ENCODE measurements around the gene TECPR2. TPM values are rescaled to one million over a fixed set of nuclear protein-coding genes. Genes with fewer than 3 reads are reported as not detected.

Gene TECPR2
- total RNA-seq, 1 donor from 2014 or later = 12.0 TPM

DNA sequence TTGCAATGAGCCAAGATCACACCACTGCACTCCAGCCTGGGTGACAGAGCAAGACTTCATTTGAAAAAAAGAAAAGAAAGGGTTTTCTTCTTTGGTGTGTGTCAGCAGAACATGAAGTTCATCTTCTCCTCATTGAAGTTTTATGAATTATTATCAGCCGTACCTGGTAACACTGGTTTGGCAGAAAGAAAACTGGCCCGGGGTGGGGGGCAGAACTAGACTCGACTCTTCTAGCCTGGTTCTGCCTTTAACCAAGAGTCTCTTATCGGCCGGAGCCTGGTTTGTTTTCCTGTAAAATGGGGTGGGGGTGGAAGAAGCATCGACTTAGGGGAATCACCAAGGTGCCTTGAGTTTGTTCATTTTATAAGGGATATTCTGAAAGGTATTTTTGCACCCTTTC, 64.1 kb downstream of the TECPR2 start:
- peaks cover 0 to 6% of the 10 kb centered on the region in 2 donors for H3K36me3 ChIP-seq
- DNase-seq (ENCODE audit: extremely low spot score in 2 of 2) = no peak
- H3K9me3 ChIP-seq = no peaks in the 10 kb centered on the region
- H3K4me3 ChIP-seq = no peak overlapping the region
- no peak for TF ChIP-seq POLR2A (IDR thresholded peaks at IDR 0.05)
- no peak for TF ChIP-seq POLR2AphosphoS5 (IDR thresholded peaks at IDR 0.05; ENCODE audit: insufficient read depth in 1 of 2, low read depth in 1 of 2)
- no peak for TF ChIP-seq CTCF (IDR thresholded peaks at IDR 0.05)
- intact Hi-C loops (cut with DNase I) = no loop called here
- no peaks in the 10 kb centered on the region for H3K4me1 ChIP-seq
- no peak overlapping the region for H3K27ac ChIP-seq
- no peaks in the 10 kb centered on the region for H3K27me3 ChIP-seq

- Histone ChIP-seq H3K4me3 (no peak overlapping the region), H3K9me3 (no peaks in the 10 kb centered on the region), H3K4me1 (no peaks in the 10 kb centered on the region), H3K27me3 (no peaks in the 10 kb centered on the region), H3K36me3 (peaks cover 0 to 6% of the 10 kb centered on the region in 2 donors), H3K27ac (no peak overlapping the region)
- intact Hi-C loops (cut with DNase I) = no loop called here
- no peak for TF ChIP-seq CTCF (IDR thresholded peaks at IDR 0.05)
- no peak for TF ChIP-seq POLR2A (IDR thresholded peaks at IDR 0.05)
- no peak for TF ChIP-seq POLR2AphosphoS5 (IDR thresholded peaks at IDR 0.05; ENCODE audit: insufficient read depth in 1 of 2, low read depth in 1 of 2)
- DNase-seq (ENCODE audit: extremely low spot score in 2 of 2) = no peak
These were observed 64.9 kb downstream of the TECPR2 start for GRCh38 chr14:102427642-102428041.

DNA sequence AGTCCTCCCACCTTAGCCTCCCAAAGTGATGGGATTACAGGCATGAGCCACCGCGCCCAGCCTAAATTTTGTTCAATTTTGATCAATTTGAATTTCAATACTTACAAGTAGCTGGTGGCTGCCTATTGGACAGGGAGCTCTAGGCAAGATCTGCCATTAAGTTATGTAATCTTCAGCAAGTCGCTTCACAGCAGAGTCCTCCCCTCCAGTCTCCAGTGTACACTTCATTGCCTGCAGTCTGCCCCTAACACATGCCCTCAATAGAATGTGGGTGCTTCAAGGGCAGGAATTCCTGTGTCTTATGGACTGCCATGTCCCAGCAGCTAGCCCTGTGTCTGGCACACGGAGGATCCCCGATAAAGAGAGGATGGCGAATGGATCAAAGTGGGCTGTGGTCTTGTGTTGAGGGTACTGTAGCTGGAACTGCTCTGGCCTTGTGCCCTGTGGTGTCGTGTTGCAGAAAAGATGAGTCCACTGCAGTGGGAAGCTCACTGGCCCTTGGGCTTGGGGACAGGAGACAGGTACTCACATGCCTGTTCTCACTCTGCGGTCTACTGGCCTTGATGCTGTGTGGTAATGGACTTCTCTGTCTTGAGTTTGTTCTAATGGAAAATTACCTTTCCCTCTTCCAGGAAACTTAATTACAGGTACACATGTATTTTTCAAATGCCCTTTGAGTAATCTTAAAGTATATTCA, 67.6 kb downstream of the TECPR2 start:
- DNase-seq (ENCODE audit: extremely low spot score in 2 of 2) = no peak
- TF ChIP-seq CTCF (IDR thresholded peaks at IDR 0.05) = no peak
- no peak for TF ChIP-seq POLR2AphosphoS5 (IDR thresholded peaks at IDR 0.05; ENCODE audit: insufficient read depth in 1 of 2, low read depth in 1 of 2)
- no peak for TF ChIP-seq POLR2A (IDR thresholded peaks at IDR 0.05)
- intact Hi-C loops (cut with DNase I) = no loop called here
- no peak overlapping the region for H3K27ac ChIP-seq
- H3K27me3 ChIP-seq = no peaks in the 10 kb centered on the region
- H3K9me3 ChIP-seq = no peaks in the 10 kb centered on the region
- no peak overlapping the region for H3K4me3 ChIP-seq
- H3K36me3 ChIP-seq = peaks cover 0 to 9% of the 10 kb centered on the region in 2 donors
- H3K4me1 ChIP-seq = no peaks in the 10 kb centered on the region

GRCh38 chr14:102431751-102432150, 69.0 kb downstream of the TECPR2 start:
- H3K4me1 ChIP-seq = no peaks in the 10 kb centered on the region
- no peaks in the 10 kb centered on the region for H3K9me3 ChIP-seq
- no peak for DNase-seq (ENCODE audit: extremely low spot score in 2 of 2)
- TF ChIP-seq POLR2AphosphoS5 (IDR thresholded peaks at IDR 0.05; ENCODE audit: insufficient read depth in 1 of 2, low read depth in 1 of 2) (no peak), CTCF (IDR thresholded peaks at IDR 0.05) (no peak), POLR2A (IDR thresholded peaks at IDR 0.05) (no peak)
- no peak overlapping the region for H3K4me3 ChIP-seq
- H3K36me3 ChIP-seq = peaks cover 0 to 9% of the 10 kb centered on the region in 2 donors
- no peaks in the 10 kb centered on the region for H3K27me3 ChIP-seq
- intact Hi-C loops (cut with DNase I) = no loop called here
- H3K27ac ChIP-seq = no peak overlapping the region

DNA sequence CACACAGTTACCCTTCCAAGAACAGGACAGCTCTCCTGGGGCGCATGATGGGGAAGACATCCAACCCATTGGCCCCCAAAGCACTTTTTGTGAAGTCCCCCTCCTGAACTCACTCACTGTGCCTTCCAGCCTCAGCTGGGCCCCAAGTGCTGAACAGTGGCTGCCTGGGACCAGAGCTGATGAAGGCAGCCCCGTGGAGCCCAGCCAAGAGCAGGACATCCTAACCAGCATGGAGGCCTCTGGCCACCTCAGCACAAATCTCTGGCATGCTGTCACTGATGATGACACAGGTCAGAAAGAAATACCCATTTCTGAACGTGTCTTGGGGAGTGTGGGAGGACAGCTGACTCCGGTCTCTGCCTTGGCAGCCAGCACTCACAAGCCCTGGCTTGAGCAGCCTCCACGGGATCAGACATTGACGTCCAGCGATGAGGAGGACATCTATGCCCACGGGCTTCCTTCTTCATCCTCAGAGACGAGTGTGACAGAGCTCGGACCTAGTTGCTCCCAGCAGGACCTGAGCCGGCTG, 72.0 kb downstream of the TECPR2 start:
- H3K9me3 ChIP-seq = no peaks in the 10 kb centered on the region
- no peak overlapping the region for H3K27ac ChIP-seq
- no peak overlapping the region for H3K4me3 ChIP-seq
- H3K36me3 ChIP-seq = peaks cover 0 to 9% of the 10 kb centered on the region in 2 donors
- no peaks in the 10 kb centered on the region for H3K27me3 ChIP-seq
- no peak for DNase-seq (ENCODE audit: extremely low spot score in 2 of 2)
- no peak for TF ChIP-seq CTCF (IDR thresholded peaks at IDR 0.05)
- intact Hi-C loops (cut with DNase I) = no loop called here
- H3K4me1 ChIP-seq = peaks cover 9% of the 10 kb centered on the region
